ENCODE measurements around the gene MT4.

The MT4 gene

GRCh38 chr16:56606071-56606475 is 41.2 kb downstream of the MT4 start:
- no peak for DNase-seq

- DNase-seq = no peak
Measured at GRCh38 chr16:56606476-56607108, 41.7 kb downstream of the MT4 start.

DNA sequence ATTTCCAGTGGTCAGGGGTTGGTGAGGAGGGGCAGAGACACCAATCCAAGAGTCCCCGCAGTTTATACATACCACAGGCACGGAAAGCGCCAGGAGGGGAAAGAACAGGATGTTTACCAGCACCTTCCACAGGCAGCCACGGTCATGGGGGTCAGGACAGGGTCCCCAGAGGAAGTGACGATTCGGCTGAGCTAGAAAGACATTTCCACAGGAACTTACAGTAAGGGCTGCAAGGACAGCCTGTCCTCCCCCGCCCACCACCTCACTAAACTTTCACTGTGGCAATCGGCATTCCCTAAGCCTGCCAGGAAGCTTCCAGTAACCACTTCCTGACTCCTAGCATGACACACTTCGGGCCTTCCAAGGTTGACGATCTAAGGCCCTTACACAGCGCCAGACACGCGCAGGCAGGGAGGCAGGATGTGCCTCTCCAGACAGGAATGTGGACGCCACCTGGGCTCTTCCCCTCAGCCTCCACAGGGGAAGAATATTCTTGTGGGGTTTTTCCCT is 42.3 kb downstream of the MT4 start:
- peak; percentile 79 for DNase-seq

DNA sequence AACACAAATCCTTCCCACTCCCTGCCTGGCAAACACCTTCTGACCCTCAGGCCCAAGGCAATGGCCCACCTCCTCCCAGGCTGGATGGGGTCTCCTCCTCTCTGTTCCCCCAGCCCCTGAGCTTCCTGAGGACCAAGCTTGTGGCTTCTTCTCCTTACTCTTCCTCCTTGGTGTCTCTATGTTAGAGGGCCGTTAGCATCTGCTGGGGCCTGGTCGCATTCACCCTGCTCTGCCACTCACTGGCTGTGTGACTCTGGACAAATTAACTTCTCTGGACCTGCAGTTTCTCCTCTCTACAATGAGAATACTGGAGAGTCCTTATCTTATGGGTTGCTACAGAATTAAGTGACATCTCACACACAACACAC is 42.8 kb downstream of the MT4 start:
- no peak for DNase-seq

- peak; percentile 93 for DNase-seq
Measured at GRCh38 chr16:56608043-56608875, 43.4 kb downstream of the MT4 start, which contains the start of gene MT2A. TSS of gene MT2A (plus strand) at chr16:56608584. CDS start at chr16:56608656, 72 bp downstream.

GRCh38 chr16:56608876-56609462 is 44.1 kb downstream of the MT4 start:
- no peak for DNase-seq

DNA sequence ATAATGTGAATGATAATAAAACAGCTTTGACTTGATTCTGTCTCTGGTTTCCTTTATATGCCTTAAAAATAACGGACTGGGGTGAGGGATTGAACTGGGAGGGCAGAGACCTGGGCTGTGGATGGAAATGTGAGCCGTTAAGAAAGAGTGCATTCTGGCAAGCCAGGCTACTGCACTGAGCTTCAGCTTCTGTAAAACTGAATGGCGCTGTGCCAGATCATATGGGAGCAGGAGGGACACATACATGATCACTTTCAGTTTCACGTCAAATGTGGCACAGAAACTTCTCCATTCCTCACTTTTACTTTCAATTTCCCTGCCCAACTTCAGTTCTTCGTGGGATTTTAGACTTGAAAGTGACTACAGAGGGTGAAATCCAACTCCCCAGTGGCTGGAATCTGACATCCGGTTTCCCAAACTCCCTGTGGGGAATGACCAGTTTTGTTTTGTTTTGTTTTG is 44.6 kb downstream of the MT4 start:
- peak; percentile 58 for DNase-seq

- peak; percentile 51 for DNase-seq
Measured at GRCh38 chr16:56610017-56610608, 45.2 kb downstream of the MT4 start.

- no peak for DNase-seq
Measured at GRCh38 chr16:56610609-56611111, 45.8 kb downstream of the MT4 start.

- DNase-seq = no peak
Measured at GRCh38 chr16:56611281-56611833, 46.5 kb downstream of the MT4 start.

- no peak for DNase-seq
Measured at GRCh38 chr16:56613706-56614105, 48.8 kb downstream of the MT4 start.

DNA sequence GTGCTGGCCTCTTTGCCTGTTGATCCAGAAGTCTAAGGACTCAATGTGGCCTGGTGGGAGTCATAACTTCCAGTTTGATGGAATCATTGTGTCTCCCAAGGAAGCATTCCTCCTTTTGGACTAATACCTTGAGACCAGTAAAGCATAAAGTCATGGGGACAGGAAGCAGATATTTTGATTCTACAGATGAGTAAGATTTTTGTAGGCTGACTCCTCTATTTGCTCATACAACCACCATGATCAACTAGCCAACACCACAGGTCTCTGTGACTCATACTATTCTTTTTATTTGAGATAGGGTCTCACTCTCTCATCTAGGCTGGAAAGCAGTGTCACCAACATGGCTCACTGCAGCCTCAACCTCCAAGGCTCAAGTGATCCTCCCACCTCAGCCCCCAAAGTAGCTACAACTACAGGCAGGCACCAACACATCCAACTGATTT is 49.7 kb downstream of the MT4 start:
- DNase-seq = no peak

DNA sequence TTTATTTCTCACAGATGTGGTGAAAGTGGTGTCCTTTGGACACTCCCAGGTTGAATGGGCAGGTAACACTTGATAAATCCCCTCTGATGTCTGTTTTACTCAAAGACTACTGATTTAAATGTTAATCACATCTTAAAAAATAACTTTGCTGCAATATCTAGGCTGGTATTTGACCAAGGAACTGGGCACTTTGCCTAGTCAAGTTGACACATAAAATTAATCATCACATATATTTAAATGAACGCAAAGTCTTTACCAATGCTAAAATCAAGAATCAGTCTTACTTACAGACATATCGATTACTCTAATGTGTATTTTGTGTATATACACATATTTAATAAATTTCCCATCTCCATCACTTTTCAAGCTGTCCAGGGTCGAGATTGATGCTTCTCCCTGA is 50.5 kb downstream of the MT4 start:
- no peak for DNase-seq

- DNase-seq = no peak
Measured at GRCh38 chr16:56616608-56617211, 51.8 kb downstream of the MT4 start.

DNA sequence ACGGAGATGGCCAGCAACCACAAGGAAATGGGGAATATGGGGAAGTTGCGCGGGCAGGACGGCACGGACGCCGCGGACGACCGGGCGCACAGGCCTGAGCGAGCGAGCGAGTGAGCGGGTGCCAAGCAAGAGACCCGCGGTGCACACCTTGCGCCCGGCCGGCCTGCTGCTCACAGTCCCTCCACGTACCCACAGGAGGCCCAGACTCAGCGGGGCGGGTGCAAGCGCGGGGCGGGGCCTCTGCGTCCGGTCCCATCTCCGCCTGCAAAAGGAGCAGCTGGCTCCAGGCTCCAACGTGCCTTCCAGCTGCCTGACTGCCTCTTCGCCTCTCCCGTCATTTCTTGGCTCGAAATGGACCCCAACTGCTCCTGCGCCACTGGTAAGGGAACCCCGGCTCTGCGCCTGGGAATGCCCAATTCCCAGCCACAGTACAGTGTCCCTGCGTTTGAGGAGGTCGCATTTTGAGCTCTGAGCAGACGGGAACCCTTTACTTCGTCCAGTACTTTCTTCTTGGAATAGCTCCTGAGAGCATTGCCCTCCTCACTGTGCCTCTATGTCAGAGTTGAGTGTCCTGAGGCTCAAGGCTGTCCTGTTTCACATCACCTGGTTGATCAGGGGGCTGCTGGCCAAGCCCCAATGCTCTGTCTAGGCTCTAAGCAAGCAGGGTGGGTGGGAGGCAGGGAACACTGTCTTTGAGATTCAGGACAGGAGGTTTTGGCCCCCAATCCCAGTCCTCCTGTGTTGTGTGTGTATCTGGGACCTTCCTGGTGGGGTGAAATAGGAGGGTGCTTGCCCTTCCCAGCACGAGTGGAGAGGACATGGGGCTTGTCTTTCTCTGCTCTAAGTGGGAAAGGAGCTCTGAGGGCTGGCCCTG is 52.6 kb downstream of the MT4 start:
- peak; percentile 81 for DNase-seq

- DNase-seq = no peak
Measured at GRCh38 chr16:56618138-56618537, 53.3 kb downstream of the MT4 start.
